Uterus (tissue), 2 donors: ENCODE data around the gene AJAP1.
"Not testable (repeated sequence)": the region's sequence is repeated elsewhere in the genome, so short reads cannot be mapped to it uniquely, and the experiment has no call there.

ENCODE experiments used
- POLR2A ChIP-seq, 2 donors: fragments of 450-650 bp; IDR thresholded peaks; one replicate each; pipeline ENCODE4 v1.6.1; 2016; ENCODE audit warnings: antibody characterized with exemption in 2 of 2, mild to moderate bottlenecking in 1 of 2, moderate library complexity in 1 of 2
- TF ChIP-seq, protein P1 (sequence below), 4 experiments: fragments of 200-600 bp in 2 of 4; fragments of 450-650 bp in 2 of 4; sonication (generic) in 2 of 4; IDR thresholded peaks; one replicate each; pipeline ENCODE4 v1.5.1; 2016 to 2019; ENCODE audit warnings: antibody characterized with exemption in 4 of 4, mild to moderate bottlenecking in 2 of 4, moderate library complexity in 1 of 4

DNA sequence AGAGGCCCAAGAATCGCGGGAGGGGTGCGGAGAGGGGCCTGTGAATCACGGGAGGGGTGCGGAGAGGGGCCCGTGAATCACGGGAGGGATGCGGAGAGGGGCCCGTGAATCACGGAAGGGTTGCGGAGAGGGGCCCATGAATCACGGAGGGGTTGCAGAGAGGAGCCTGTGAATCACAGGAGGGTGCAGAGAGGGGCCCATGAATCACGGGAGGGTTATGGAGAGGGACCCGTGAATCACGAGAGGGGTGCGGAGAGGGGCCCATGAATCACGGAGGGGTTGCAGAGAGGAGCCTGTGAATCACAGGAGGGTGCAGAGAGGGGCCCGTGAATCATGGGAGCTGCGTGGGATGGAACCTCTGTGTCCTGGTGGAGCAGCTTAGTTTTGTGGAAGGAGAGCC, 12.3 kb downstream of the AJAP1 start:
- TF ChIP-seq, protein P1, sequence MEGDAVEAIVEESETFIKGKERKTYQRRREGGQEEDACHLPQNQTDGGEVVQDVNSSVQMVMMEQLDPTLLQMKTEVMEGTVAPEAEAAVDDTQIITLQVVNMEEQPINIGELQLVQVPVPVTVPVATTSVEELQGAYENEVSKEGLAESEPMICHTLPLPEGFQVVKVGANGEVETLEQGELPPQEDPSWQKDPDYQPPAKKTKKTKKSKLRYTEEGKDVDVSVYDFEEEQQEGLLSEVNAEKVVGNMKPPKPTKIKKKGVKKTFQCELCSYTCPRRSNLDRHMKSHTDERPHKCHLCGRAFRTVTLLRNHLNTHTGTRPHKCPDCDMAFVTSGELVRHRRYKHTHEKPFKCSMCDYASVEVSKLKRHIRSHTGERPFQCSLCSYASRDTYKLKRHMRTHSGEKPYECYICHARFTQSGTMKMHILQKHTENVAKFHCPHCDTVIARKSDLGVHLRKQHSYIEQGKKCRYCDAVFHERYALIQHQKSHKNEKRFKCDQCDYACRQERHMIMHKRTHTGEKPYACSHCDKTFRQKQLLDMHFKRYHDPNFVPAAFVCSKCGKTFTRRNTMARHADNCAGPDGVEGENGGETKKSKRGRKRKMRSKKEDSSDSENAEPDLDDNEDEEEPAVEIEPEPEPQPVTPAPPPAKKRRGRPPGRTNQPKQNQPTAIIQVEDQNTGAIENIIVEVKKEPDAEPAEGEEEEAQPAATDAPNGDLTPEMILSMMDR (IDR thresholded peaks at IDR 0.05), result not testable (repeated sequence)
- TF ChIP-seq POLR2A (IDR thresholded peaks at IDR 0.05), result not testable (repeated sequence)
